ENCODE data around the gene ZDHHC1. TPM values are rescaled to one million over a fixed set of nuclear protein-coding genes. Genes with fewer than 3 reads are reported as not detected.

ZDHHC1 gene, protein sequence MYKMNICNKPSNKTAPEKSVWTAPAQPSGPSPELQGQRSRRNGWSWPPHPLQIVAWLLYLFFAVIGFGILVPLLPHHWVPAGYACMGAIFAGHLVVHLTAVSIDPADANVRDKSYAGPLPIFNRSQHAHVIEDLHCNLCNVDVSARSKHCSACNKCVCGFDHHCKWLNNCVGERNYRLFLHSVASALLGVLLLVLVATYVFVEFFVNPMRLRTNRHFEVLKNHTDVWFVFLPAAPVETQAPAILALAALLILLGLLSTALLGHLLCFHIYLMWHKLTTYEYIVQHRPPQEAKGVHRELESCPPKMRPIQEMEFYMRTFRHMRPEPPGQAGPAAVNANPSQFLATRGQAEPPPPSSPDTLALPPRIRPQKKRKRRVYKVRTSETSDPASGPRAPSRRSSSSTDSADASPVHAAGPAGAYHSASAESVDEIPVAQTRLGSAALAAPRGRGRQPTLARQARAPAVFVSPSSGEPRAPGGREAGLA
- under 1 TPM; 0.23 to 0.45 TPM for total RNA-seq

DNA sequence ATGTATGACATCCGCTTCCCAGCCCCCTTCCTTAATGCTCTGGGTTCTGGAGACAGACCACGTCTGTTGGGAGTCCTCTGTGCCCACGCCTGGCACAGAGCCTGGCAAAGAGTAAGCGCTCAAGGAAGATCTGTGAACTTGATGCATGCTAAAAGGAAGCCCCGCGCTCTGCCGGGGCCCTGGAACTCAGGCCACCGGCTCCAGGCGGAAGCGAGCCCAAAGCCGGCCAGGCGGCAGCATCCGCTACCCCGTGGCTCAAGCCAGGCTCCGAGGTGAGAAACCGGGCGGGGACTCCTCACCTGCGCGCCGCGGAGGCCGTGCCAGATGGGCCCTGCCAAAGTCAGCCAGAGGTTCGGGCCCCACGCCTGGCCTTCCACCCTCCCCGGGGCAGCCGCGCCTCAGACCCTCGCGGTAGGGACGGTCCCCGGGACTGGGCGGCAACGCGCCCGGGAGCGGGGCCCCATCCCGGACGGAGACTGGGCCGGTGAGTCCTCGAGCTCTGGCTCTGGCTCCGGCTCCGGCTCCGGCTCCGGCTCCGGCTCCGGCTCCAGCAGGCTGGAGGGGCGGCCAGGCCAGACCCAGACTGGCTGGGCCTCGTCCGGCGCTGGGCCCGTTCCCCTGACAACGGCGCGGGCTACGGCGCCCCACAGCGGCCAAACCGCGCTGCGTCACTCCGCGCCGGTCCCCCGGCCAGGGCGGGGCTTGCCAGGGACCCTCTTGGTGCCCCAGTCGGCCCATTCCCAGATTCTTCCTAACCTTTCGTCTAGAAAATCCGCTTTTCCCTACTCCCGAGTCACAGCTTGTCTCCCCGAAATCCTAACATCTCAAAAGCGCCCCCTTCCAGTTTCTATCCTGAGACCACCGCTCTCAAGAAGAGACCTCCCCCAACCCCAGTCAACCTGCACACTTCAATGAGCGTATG, at the start of gene ZDHHC1:
Gene ZDHHC1, minus strand, starts transcription at position 606 of the 922 bp plus-strand sequence. CDS start 8,702 bp downstream, outside the sequence.
- no peaks in the 10 kb centered on the region for H3K9me3 Mint-ChIP-seq
- POLR2A ChIA-PET, result interaction anchor here (1.2 to 2.3 kb wide), 2 partner anchors 11 to 65 kb away, joined by 3 to 5 read pairs; partner anchors contain the start of gene ATP6V0D1
- CTCF ChIA-PET, result interaction anchor here (0.8 to 1.9 kb wide), 5 partner anchors 12 to 105 kb away, joined by 4 to 13 read pairs (median 4); no protein-coding TSS in a partner anchor
- H3K36me3 Mint-ChIP-seq (ENCODE audit: low read depth), result no peaks in the 10 kb centered on the region
- peak within 1 kb of the TSS; percentile 56 for H3K4me3 Mint-ChIP-seq
- H3K27me3 Mint-ChIP-seq, result peaks cover 28% of the 10 kb centered on the region
- H3K4me1 Mint-ChIP-seq, result peaks cover 11% of the 10 kb centered on the region
- H3K27ac Mint-ChIP-seq, result no peak within 1 kb of the TSS
- DNase-seq, result peak; percentile 55

DNA sequence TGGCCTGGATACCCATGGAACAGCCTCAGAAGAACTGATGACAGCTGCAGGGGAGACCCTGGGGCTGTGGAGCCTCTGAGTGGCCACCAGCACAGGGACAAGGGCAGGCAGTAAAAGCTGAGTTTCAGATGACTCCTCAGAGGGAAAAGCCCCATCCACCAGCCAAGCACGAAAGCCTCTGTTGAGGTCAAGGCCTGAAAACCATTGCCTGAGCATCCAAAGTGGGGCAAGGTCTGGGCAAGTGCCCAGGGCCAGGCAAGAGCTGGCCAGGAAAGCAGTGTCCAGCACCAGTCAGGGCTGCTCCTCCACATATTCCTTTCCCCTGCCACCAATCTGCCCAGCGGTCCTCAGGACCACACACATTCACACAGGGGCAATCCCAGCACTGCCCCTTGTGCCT, 48.3 kb upstream of the ZDHHC1 start:
- H3K9me3 Mint-ChIP-seq, result no peaks in the 10 kb centered on the region
- no peaks in the 10 kb centered on the region for H3K36me3 Mint-ChIP-seq (ENCODE audit: low read depth)
- H3K27ac Mint-ChIP-seq, result no peak overlapping the region
- no peak overlapping the region for H3K4me3 Mint-ChIP-seq
- H3K27me3 Mint-ChIP-seq, result no peaks in the 10 kb centered on the region
- DNase-seq, result no peak
- ChIA-PET POLR2A (no interaction called here), CTCF (interaction anchor here (1.4 to 8.4 kb wide), 3 partner anchors 38 to 352 kb away, joined by 3 to 58 read pairs (median 3); no protein-coding TSS in a partner anchor)
- H3K4me1 Mint-ChIP-seq, result peaks cover 9% of the 10 kb centered on the region

DNA sequence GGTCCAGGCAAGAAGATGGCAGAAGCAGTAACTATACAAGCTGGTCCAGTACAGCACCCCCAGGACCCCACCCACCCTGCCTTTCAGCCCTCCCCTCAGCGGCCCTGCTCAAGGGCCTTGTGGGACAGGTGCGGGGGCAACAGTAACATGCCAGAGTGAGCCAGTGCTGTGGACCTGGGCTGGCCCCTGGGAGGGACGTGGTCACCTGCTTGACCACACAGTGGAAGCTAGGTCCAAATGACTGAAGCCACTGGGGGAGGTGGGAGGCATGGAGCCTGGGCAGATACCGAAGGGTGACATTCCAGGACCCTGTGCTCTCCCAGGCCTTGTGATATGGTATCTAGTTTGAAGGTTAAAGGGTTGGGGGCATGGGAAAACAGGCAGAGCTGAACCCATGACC, 47.4 kb upstream of the ZDHHC1 start:
- CTCF ChIA-PET, result interaction anchor here (8.4 kb wide), 1 partner anchor 37 kb away, joined by 58 read pairs; no protein-coding TSS in a partner anchor
- H3K27me3 Mint-ChIP-seq, result no peaks in the 10 kb centered on the region
- H3K9me3 Mint-ChIP-seq, result no peaks in the 10 kb centered on the region
- H3K4me3 Mint-ChIP-seq, result no peak overlapping the region
- POLR2A ChIA-PET, result no interaction called here
- no peak for DNase-seq
- H3K27ac Mint-ChIP-seq, result no peak overlapping the region
- no peaks in the 10 kb centered on the region for H3K36me3 Mint-ChIP-seq (ENCODE audit: low read depth)
- peaks cover 10% of the 10 kb centered on the region for H3K4me1 Mint-ChIP-seq

DNA sequence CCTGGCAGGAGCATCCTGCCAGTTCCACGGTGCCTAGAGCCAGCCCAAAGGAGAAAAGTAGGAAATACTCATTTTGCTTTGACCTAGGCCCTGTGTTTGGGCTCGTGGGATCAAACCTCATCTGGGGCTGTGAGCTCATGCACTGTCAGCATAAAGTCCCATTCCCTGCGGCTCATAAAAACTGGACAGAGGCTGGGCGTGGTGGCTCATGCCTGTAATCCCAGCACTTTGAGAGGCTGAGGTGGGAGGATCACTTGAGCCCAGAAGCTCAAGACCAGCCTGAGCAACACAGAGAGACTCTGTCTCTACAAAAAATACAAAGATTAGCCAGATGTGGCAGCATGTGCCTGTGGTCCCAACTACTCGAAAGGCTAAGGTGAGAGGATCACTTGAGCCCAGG, 46.8 kb upstream of the ZDHHC1 start:
- ChIA-PET POLR2A (no interaction called here), CTCF (interaction anchor here (8.4 kb wide), 1 partner anchor 36 kb away, joined by 58 read pairs; no protein-coding TSS in a partner anchor)
- no peaks in the 10 kb centered on the region for H3K9me3 Mint-ChIP-seq
- no peaks in the 10 kb centered on the region for H3K27me3 Mint-ChIP-seq
- no peak for DNase-seq
- H3K36me3 Mint-ChIP-seq (ENCODE audit: low read depth), result no peaks in the 10 kb centered on the region
- H3K4me3 Mint-ChIP-seq, result no peak overlapping the region
- H3K4me1 Mint-ChIP-seq, result peaks cover 10% of the 10 kb centered on the region
- H3K27ac Mint-ChIP-seq, result no peak overlapping the region

DNA sequence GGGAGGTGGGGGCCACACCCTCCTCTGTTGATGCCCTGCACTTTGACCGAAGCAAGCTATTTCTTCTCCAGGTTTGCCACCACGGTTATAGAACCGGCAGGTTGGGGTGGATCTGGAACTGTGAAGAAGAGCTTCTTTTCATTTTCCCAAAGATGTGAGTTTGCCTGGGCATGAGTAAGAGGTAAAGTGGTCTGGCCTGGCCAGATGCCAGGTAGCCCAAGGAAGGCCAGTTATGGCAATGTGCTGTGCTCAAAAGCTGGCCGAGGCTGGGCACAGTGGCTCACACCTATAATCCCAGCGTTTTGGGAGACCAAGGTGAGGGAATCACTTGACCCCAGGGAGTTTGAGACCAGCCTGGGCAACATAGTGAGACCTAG, 46.0 kb upstream of the ZDHHC1 start:
- Mint-ChIP-seq H3K27ac (no peak overlapping the region), H3K36me3 (ENCODE audit: low read depth) (no peaks in the 10 kb centered on the region), H3K4me1 (peaks cover 10% of the 10 kb centered on the region), H3K4me3 (no peak overlapping the region), H3K9me3 (no peaks in the 10 kb centered on the region), H3K27me3 (no peaks in the 10 kb centered on the region)
- ChIA-PET CTCF (interaction anchor here (1.0 to 8.4 kb wide), 2 partner anchors 8 to 36 kb away, joined by 3 to 58 read pairs; no protein-coding TSS in a partner anchor), POLR2A (interaction anchor here (0.9 kb wide), 1 partner anchor 19 kb away, joined by 3 read pairs; the partner anchor contains the start of gene ATP6V0D1)
- no peak for DNase-seq

DNA sequence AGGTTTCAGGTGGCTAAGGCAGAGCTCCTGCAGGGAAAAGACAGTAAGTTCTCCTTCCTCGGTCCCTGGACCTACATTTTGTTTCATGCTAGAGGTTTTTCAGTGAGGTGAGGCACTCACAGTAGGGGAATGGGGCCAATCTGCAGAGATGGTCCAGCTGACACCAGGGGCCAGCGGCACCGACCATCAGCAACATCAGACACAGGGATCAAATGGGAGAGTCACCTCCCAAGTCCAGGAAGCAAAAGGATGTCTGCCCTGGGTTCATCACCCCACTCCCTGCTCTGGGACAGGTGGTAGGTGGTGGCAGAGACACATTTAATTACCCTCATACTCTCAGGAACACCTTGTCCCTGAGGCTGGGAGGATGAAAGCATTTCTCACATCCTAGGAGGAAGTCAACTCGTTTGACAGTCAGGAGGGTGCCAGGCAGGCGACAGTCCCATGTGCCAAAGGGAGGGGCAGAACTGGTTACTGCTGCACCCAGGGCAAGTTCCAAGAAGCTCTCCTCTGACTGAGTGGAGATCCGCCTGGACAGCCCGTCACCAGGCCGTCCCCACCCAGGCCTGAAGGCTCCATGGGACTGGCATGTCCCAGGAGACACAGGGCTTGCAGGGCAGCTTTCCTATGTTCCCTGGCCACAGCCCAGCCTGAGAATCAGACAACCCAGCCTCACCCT, 45.5 kb upstream of the ZDHHC1 start:
- DNase-seq, result no peak
- Mint-ChIP-seq H3K27ac (no peak overlapping the region), H3K36me3 (ENCODE audit: low read depth) (no peaks in the 10 kb centered on the region), H3K27me3 (no peaks in the 10 kb centered on the region), H3K4me1 (peaks cover 12% of the 10 kb centered on the region), H3K4me3 (no peak overlapping the region), H3K9me3 (no peaks in the 10 kb centered on the region)
- ChIA-PET CTCF (interaction anchor here (1.0 to 8.4 kb wide), 3 partner anchors 9 to 35 kb away, joined by 3 to 58 read pairs (median 4); no protein-coding TSS in a partner anchor), POLR2A (interaction anchor here (0.9 kb wide), 1 partner anchor 19 kb away, joined by 3 read pairs; the partner anchor contains the start of gene ATP6V0D1)

DNA sequence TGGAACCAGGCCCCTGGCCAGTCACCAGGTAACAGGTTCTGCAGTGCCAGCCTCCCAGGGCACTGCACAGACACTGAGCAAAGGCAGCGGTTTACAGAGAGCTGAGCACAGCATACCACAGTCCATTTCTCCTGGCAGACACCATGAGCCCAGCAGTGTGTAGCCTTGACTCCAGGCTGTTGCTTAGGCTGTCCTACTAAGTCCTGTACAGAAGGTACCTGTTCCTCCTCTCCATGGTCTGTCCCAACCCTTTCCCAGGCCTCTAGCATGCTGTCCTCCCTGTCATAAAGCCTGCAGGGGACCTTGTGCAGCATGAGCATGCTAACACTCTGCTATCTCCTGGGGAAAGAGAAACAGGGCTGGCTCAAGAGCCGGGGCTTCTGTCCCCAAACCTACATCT, 44.7 kb upstream of the ZDHHC1 start:
- Mint-ChIP-seq H3K27me3 (no peaks in the 10 kb centered on the region), H3K9me3 (no peaks in the 10 kb centered on the region), H3K36me3 (ENCODE audit: low read depth) (no peaks in the 10 kb centered on the region), H3K4me1 (peaks cover 14% of the 10 kb centered on the region), H3K27ac (no peak overlapping the region), H3K4me3 (no peak overlapping the region)
- ChIA-PET POLR2A (no interaction called here), CTCF (interaction anchor here (1.1 to 8.4 kb wide), 2 partner anchors 13 to 34 kb away, joined by 4 to 58 read pairs; no protein-coding TSS in a partner anchor)
- no peak for DNase-seq

DNA sequence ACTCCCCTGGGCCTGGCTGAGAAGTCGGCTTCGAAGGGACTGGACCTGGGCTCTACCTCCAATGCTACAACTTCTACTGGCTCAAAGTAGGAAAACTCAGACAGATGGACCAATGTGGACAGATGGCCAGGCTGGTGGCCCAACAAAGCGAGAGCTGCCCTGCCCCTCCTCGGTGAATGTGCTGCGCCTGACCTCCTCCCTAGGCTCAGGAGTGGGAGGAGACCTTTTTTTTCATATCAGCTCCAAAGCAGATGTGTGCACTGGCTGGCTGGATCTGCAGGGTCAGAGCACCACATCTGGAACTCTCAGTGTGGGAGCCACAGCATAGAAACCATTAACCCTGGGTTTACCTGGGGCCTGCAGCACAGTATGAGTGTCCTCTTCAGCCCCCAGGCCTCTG, 43.9 kb upstream of the ZDHHC1 start:
- no peak for DNase-seq
- no peaks in the 10 kb centered on the region for H3K36me3 Mint-ChIP-seq (ENCODE audit: low read depth)
- no peaks in the 10 kb centered on the region for H3K9me3 Mint-ChIP-seq
- no peak overlapping the region for H3K4me3 Mint-ChIP-seq
- H3K27ac Mint-ChIP-seq, result no peak overlapping the region
- ChIA-PET POLR2A (interaction anchor here (1.0 kb wide), 1 partner anchor 15 kb away, joined by 3 read pairs; no protein-coding TSS in a partner anchor), CTCF (interaction anchor here (0.5 kb wide), 1 partner anchor 439 kb away, joined by 4 read pairs; no protein-coding TSS in a partner anchor)
- no peaks in the 10 kb centered on the region for H3K27me3 Mint-ChIP-seq
- peaks cover 12% of the 10 kb centered on the region for H3K4me1 Mint-ChIP-seq

DNA sequence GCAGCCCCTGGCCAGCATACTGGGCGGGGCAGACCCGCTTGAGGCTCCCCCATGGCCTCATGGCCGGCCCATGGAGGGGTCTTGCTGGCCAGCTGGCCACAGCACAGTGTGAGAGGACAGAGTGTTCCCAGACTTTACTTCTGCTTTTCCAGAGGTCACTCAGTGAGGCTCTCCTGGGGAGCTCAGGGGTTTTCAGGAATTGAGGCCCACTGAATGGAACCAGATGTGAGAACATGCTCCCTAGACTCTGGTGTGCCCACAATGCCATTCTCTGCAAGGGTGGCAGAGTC, 43.5 kb upstream of the ZDHHC1 start:
- Mint-ChIP-seq H3K4me3 (no peak overlapping the region), H3K4me1 (peaks cover 11% of the 10 kb centered on the region), H3K27ac (no peak overlapping the region), H3K9me3 (no peaks in the 10 kb centered on the region), H3K36me3 (ENCODE audit: low read depth) (no peaks in the 10 kb centered on the region), H3K27me3 (no peaks in the 10 kb centered on the region)
- no peak for DNase-seq
- CTCF ChIA-PET, result interaction anchor here (0.5 kb wide), 1 partner anchor 440 kb away, joined by 4 read pairs; no protein-coding TSS in a partner anchor
- POLR2A ChIA-PET, result interaction anchor here (1.0 to 2.4 kb wide), 2 partner anchors 12 to 14 kb away, joined by 3 to 6 read pairs; no protein-coding TSS in a partner anchor

DNA sequence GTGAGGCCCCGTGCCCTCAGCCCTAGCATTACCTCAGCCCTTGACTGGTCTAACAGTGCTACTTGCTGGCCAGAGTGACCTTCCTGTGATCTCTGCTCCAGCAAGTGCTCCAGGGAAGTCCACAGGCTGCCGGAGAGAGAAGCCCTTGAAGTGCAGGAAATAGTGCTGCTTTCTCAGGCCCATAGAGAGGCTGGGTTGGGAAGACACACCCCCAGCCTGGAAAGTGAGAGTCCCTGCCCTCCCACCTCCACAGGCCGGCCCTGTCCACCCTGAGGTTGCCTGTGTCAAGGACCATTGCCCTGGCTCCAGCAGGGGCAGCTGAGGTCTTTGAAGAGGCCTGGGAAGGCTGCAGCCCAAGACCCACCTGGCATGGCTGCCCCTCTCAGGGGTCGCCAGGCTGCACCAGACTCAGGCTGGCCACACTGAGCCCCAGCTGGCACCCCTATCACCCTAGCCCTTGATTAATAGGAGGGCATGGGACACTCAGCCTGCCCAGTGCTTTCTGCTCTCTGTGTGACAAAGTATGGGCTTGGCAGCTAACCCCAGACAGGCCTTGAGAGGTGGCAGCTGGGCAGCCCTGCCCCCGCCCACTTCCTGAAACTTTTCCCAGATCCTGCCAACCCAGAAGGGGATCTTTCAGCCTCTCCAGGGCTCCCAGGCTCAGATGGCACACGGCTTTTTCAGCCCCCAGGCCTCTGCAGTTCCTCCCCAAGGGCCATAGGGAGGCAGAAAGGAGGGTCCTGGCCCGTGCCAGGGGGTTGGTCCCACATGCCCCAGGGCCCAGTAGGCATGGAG, 43.0 kb upstream of the ZDHHC1 start:
- DNase-seq, result no peak
- H3K9me3 Mint-ChIP-seq, result no peaks in the 10 kb centered on the region
- H3K4me1 Mint-ChIP-seq, result peaks cover 11% of the 10 kb centered on the region
- no peaks in the 10 kb centered on the region for H3K27me3 Mint-ChIP-seq
- H3K4me3 Mint-ChIP-seq, result no peak overlapping the region
- ChIA-PET CTCF (no interaction called here), POLR2A (interaction anchor here (1.0 to 2.4 kb wide), 2 partner anchors 11 to 14 kb away, joined by 3 to 6 read pairs; no protein-coding TSS in a partner anchor)
- no peak overlapping the region for H3K27ac Mint-ChIP-seq
- H3K36me3 Mint-ChIP-seq (ENCODE audit: low read depth), result no peaks in the 10 kb centered on the region

DNA sequence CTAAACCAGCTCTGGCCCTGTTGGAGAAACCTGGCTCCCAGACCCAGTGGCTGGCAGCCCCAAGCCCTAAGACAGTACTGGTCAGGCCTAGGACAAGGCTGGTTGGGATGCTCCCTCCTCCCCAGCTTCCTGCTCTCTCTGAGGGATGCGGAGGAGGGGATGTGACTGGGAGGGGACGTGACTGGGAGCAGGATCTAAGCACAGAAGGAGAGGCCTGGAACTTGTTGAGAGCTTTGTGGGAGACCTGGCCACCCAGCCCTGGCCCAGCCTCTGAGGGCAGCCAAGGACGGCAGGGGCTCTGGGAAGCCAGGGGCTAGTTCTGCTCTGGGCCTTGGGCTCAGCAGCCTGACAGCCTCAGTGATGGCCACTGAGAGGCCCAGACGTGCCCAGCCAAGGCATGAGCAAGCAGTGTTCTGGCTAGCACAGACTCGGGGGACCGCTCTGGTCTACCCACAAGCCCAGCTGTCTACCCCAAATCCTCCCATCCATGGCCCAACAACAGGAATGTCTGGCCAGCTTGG, 41.9 kb upstream of the ZDHHC1 start:
- Mint-ChIP-seq H3K4me1 (peaks cover 11% of the 10 kb centered on the region), H3K4me3 (no peak overlapping the region), H3K9me3 (no peaks in the 10 kb centered on the region), H3K36me3 (ENCODE audit: low read depth) (peaks cover 1% of the 10 kb centered on the region), H3K27me3 (no peaks in the 10 kb centered on the region), H3K27ac (no peak overlapping the region)
- POLR2A ChIA-PET, result interaction anchor here (2.4 kb wide), 1 partner anchor 10 kb away, joined by 6 read pairs; no protein-coding TSS in a partner anchor
- CTCF ChIA-PET, result no interaction called here
- no peak for DNase-seq
